Activated CD8-positive, alpha-beta T cell treated with anti-CD3 and anti-CD28 coated beads for 36 hours (primary cell): ENCODE data around the gene SIGLEC15. TPM values are rescaled to one million over a fixed set of nuclear protein-coding genes. Genes with fewer than 3 reads are reported as not detected.

ENCODE experiments used
- ATAC-seq: fragments of 200-7000 bp; cut with Tn5 transposase; one replicate; pipeline ENCODE4 v1.10.0; 2021; ENCODE audit warnings: mild to moderate bottlenecking, moderate library complexity
- CTCF ChIA-PET: fragments of 350-600 bp; sonication (Branson Sonifier 250); formaldehyde crosslinking; loops from one replicate; lab custom pipeline; 2021; ENCODE audit warnings: antibody characterized with exemption; lab: Charles Lee
- POLR2A ChIA-PET: fragments of 350-600 bp; sonication (Branson Sonifier 250); formaldehyde crosslinking; loops from one replicate; lab custom pipeline; 2021; ENCODE audit warnings: antibody characterized with exemption; lab: Charles Lee
- DNase-seq: peaks from one replicate; pipeline ENCODE4 v3.0.0-alpha.2; 2020
- H3K27ac Mint-ChIP-seq: one replicate; pipeline ENCODE4 v1.8.0; 2021; ENCODE audit warnings: mild to moderate bottlenecking, mixed read lengths
- H3K27me3 Mint-ChIP-seq: one replicate; pipeline ENCODE4 v1.8.0; 2021; ENCODE audit warnings: mixed read lengths
- H3K36me3 Mint-ChIP-seq: one replicate; pipeline ENCODE4 v1.8.0; 2021; ENCODE audit warnings: low read depth, mixed read lengths
- H3K4me1 Mint-ChIP-seq: one replicate; pipeline ENCODE4 v1.8.0; 2021; ENCODE audit warnings: low read depth, mixed read lengths
- H3K4me3 Mint-ChIP-seq: one replicate; pipeline ENCODE4 v1.8.0; 2021; ENCODE audit warnings: mild to moderate bottlenecking, moderate library complexity, mixed read lengths
- H3K9me3 Mint-ChIP-seq: one replicate; pipeline ENCODE4 v1.8.0; 2021; ENCODE audit warnings: mixed read lengths
- CTCF ChIP-seq: fragments of 200-600 bp; IDR thresholded peaks from one replicate; pipeline ENCODE4 v1.8.0; 2022; ENCODE audit warnings: antibody characterized with exemption, mild to moderate bottlenecking
- intact Hi-C: fragments of 100-400 bp; cut with micrococcal nuclease; formaldehyde crosslinking; loops from one replicate; pipeline ENCODE4 v1.10.0; 2022
- total RNA-seq, 2 experiments: library from RNA; stranded (reverse); gene quantifications; one replicate each; pipeline ENCODE4 v1.2.3, GENCODE V29; 2021

Gene SIGLEC15
- total RNA-seq, 2 experiments from 2014 or later = not detected

- Mint-ChIP-seq H3K9me3 (peaks cover 6% of the 10 kb centered on the region), H3K4me1 (peaks cover 8% of the 10 kb centered on the region), H3K27ac (no peak overlapping the region), H3K36me3 (peaks cover 49% of the 10 kb centered on the region), H3K27me3 (no peaks in the 10 kb centered on the region), H3K4me3 (no peak overlapping the region)
- TF ChIP-seq CTCF = no peak
- CTCF ChIA-PET = interaction anchor here (0.7 to 11.6 kb wide), 3 partner anchors 18 to 196 kb away, joined by 3 to 96 read pairs (median 3); no protein-coding TSS in a partner anchor
- intact Hi-C loops = no loop called here
- ATAC-seq = no peak
- POLR2A ChIA-PET = no interaction called here
- DNase-seq = no peak
Measured at GRCh38 chr18:45860971-45861370, 35.5 kb downstream of the SIGLEC15 start.

GRCh38 chr18:45861926-45862325 lies 36.5 kb downstream of the SIGLEC15 start:
- ATAC-seq = no peak
- intact Hi-C loops = no loop called here

GRCh38 chr18:45863469-45863868 lies 38.0 kb downstream of the SIGLEC15 start:
- peaks cover 6% of the 10 kb centered on the region for H3K9me3 Mint-ChIP-seq
- DNase-seq = no peak
- ATAC-seq = peak; percentile 64
- intact Hi-C loops = no loop called here
- ChIA-PET CTCF (interaction anchor here (1.0 to 11.6 kb wide), 4 partner anchors 15 to 210 kb away, joined by 3 to 96 read pairs (median 4); no protein-coding TSS in a partner anchor), POLR2A (interaction anchor here (1.4 kb wide), 1 partner anchor 10 kb away, joined by 4 read pairs; no protein-coding TSS in a partner anchor)
- TF ChIP-seq CTCF = no peak
- H3K4me3 Mint-ChIP-seq = no peak overlapping the region
- no peaks in the 10 kb centered on the region for H3K27me3 Mint-ChIP-seq
- H3K27ac Mint-ChIP-seq = peak overlapping the region; percentile 18
- peaks cover 8% of the 10 kb centered on the region for H3K4me1 Mint-ChIP-seq
- peaks cover 44% of the 10 kb centered on the region for H3K36me3 Mint-ChIP-seq

More at GRCh38 chr18:45861926-45862325, 36.5 kb downstream of the SIGLEC15 start:
- H3K9me3 Mint-ChIP-seq = peaks cover 6% of the 10 kb centered on the region
- H3K4me3 Mint-ChIP-seq = no peak overlapping the region
- peaks cover 8% of the 10 kb centered on the region for H3K4me1 Mint-ChIP-seq
- POLR2A ChIA-PET = no interaction called here
- TF ChIP-seq CTCF = no peak
- H3K27me3 Mint-ChIP-seq = no peaks in the 10 kb centered on the region
- CTCF ChIA-PET = interaction anchor here (1.4 to 11.6 kb wide), 2 partner anchors 17 to 212 kb away, joined by 3 to 96 read pairs; no protein-coding TSS in a partner anchor
- DNase-seq = no peak
- no peak overlapping the region for H3K27ac Mint-ChIP-seq
- peaks cover 50% of the 10 kb centered on the region for H3K36me3 Mint-ChIP-seq

- no peak overlapping the region for H3K27ac Mint-ChIP-seq
- no peak for ATAC-seq
Measured at GRCh38 chr18:45864081-45864480, 38.6 kb downstream of the SIGLEC15 start.

More at GRCh38 chr18:45864081-45864480, 38.6 kb downstream of the SIGLEC15 start:
- Mint-ChIP-seq H3K4me1 (peaks cover 8% of the 10 kb centered on the region), H3K4me3 (no peak overlapping the region), H3K36me3 (peaks cover 43% of the 10 kb centered on the region), H3K9me3 (peaks cover 6% of the 10 kb centered on the region), H3K27me3 (no peaks in the 10 kb centered on the region)
- DNase-seq = no peak
- CTCF ChIA-PET = interaction anchor here (11.6 kb wide), 1 partner anchor 15 kb away, joined by 96 read pairs; no protein-coding TSS in a partner anchor
- no peak for TF ChIP-seq CTCF
- intact Hi-C loops = no loop called here
- POLR2A ChIA-PET = interaction anchor here (1.4 kb wide), 1 partner anchor 10 kb away, joined by 4 read pairs; no protein-coding TSS in a partner anchor
